GM19395 (cell line): ENCODE data around the gene PTPRN2.
"Not testable (repeated sequence)": the region's sequence is repeated elsewhere in the genome, so short reads cannot be mapped to it uniquely, and the experiment has no call there.

Experiments
- ATAC-seq: cut with Tn5 transposase; IDR thresholded peaks from one replicate; pipeline ENCODE4 v1.9.1; 2021; ENCODE audit warnings: mild to moderate bottlenecking, moderate library complexity; ENCODE audit not compliant: unreplicated experiment

The PTPRN2 gene

GRCh38 chr7:157707983-157708918 lies 879.4 kb downstream of the PTPRN2 start:
- no peak for ATAC-seq

GRCh38 chr7:157704365-157704764 lies 883.3 kb downstream of the PTPRN2 start:
- ATAC-seq, result no peak

GRCh38 chr7:157703534-157704195 lies 884.0 kb downstream of the PTPRN2 start:
- no peak for ATAC-seq

- no peak for ATAC-seq
Measured at GRCh38 chr7:157703131-157703530, 884.5 kb downstream of the PTPRN2 start.

- no peak for ATAC-seq
Measured at GRCh38 chr7:157702311-157703023, 885.2 kb downstream of the PTPRN2 start.

- ATAC-seq, result not testable (repeated sequence)
Measured at GRCh38 chr7:157701395-157702180, 886.0 kb downstream of the PTPRN2 start.

- ATAC-seq, result no peak
Measured at GRCh38 chr7:157700231-157701005, 887.2 kb downstream of the PTPRN2 start.

- no peak for ATAC-seq
Measured at GRCh38 chr7:157699357-157700013, 888.1 kb downstream of the PTPRN2 start.

GRCh38 chr7:157697287-157697686 lies 890.3 kb downstream of the PTPRN2 start:
- not testable (repeated sequence) for ATAC-seq

GRCh38 chr7:157695609-157696008 lies 892.0 kb downstream of the PTPRN2 start:
- not testable (repeated sequence) for ATAC-seq

GRCh38 chr7:157694376-157694665 lies 893.3 kb downstream of the PTPRN2 start:
- no peak for ATAC-seq

- no peak for ATAC-seq
Measured at GRCh38 chr7:157693521-157694375, 893.9 kb downstream of the PTPRN2 start.

GRCh38 chr7:157693071-157693520 lies 894.5 kb downstream of the PTPRN2 start:
- no peak for ATAC-seq

GRCh38 chr7:157692460-157693011 lies 895.1 kb downstream of the PTPRN2 start:
- no peak for ATAC-seq

GRCh38 chr7:157691586-157692459 lies 895.8 kb downstream of the PTPRN2 start:
- ATAC-seq, result no peak

GRCh38 chr7:157690833-157691585 lies 896.6 kb downstream of the PTPRN2 start:
- no peak for ATAC-seq
